Measurements from ENCODE around the gene MYO5B. TPM values are rescaled to one million over a fixed set of nuclear protein-coding genes. Genes with fewer than 3 reads are reported as not detected.

MYO5B gene
- polyA plus RNA-seq, 1 of the 3 experiments (the other 2 are of a cell fraction): 1.3 TPM

DNA sequence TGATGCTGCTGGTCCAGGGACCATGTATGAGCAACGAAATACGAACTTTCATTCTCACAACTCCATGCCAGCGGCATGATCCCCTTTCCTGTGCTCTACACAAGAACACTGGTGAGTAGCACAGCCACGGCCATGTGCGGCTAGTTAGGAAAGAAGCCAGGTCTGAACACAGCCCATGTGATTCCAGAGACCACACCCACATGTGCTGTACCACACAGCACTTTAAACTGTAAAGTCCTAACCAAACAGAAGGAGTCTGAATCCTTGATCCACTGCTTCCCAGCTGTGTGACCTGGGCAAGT lies 348.6 kb downstream of the MYO5B start:
- ChIA-PET POLR2A (no interaction called here), CTCF (interaction anchor here (3.2 to 10.9 kb wide), 2 partner anchors 14 to 336 kb away, joined by 13 to 110 read pairs; no protein-coding TSS in a partner anchor)
- DNase-seq: peak; percentile 36

DNA sequence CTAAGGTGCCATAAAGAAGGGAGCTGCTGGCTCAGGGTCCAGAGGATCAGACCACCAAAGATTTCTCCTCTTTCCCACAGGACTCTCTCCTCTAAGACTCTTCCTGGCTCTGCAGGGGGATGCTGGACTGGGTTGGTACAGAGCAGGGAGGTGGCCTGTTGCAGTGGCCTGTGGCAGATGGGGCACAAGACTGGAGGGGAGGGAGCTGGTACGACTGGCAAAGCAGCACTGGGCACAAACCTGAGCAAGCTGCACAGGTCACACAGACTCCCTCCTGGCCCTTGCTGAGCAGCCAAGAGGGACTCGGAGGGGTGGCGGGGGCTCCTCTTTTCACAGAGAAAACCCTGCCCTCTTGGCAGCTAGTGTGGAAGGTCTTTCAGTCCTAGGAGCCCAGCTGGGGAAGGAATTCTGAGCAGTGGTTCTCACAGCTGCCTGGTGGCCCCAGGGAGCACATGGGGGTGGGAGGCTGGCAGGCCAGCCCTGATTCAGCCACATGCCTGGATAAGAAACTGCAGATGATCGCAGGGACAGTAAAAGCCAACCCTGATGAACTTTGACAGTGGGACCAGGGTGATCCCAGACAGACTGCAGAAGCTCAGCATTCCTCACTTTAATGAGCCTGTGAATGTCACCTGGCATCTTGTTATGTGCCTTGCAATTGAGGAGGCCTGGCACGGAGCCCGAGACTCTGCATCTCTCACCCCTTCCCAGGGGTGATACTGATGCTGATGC lies 349.2 kb downstream of the MYO5B start:
- Histone ChIP-seq H4K20me1 (ENCODE audit: insufficient read depth) (no peaks in the 10 kb centered on the region), H3K9ac (no peak overlapping the region), H3K79me2 (ENCODE audit: insufficient read depth) (no peaks in the 10 kb centered on the region), H3K9me3 (no peaks in the 10 kb centered on the region), H3F3A (replicated peaks; ENCODE audit: insufficient read depth) (no peaks in the 10 kb centered on the region), H3K4me3 (ENCODE audit: low read depth in 2 of 2, low read length in 1 of 2) (no peak overlapping the region), H3K27me3 (ENCODE audit: insufficient read depth) (no peaks in the 10 kb centered on the region), H3K36me3 (replicated peaks in 1 of 2; ENCODE audit: control insufficient read depth in 1 of 2, insufficient read depth in 2 of 2, low read length in 1 of 2) (no peaks in the 10 kb centered on the region), H2AFZ (ENCODE audit: low read depth) (no peak overlapping the region), H3K27ac (ENCODE audit: low read depth in 2 of 2, low read length in 1 of 2) (no peak overlapping the region), H3K9me2 (no peaks in the 10 kb centered on the region), H3K4me2 (no peak overlapping the region), H3K4me1 (ENCODE audit: control insufficient read depth in 1 of 2, insufficient read depth in 2 of 2, low read depth in 1 of 2, low read length in 1 of 2) (peaks cover 5 to 15% of the 10 kb centered on the region in 2 experiments; a peak in 3 of 4 replicates)
- POLR2A ChIA-PET: no interaction called here
- peak; percentile 46 for DNase-seq
- 88% methylated on average over 3 of the region's 6 CpGs for WGBS (ENCODE audit: low lambda C conversion rate)
- TF ChIP-seq POLR2AphosphoS5 (IDR thresholded peaks at IDR 0.05; ENCODE audit: low read depth, low read length): no peak
- no peak for TF ChIP-seq RAD21 (IDR thresholded peaks at IDR 0.05; ENCODE audit: low read length)
- CTCF ChIA-PET: interaction anchor here (0.9 to 10.9 kb wide), 7 partner anchors 10 to 335 kb away, joined by 3 to 110 read pairs (median 4); no protein-coding TSS in a partner anchor

More for the DNA sequence above, 348.6 kb downstream of the MYO5B start:
- no peaks in the 10 kb centered on the region for H3K9me3 ChIP-seq
- H3K36me3 ChIP-seq (replicated peaks in 1 of 2; ENCODE audit: control insufficient read depth in 1 of 2, insufficient read depth in 2 of 2, low read length in 1 of 2): no peaks in the 10 kb centered on the region
- H3K27me3 ChIP-seq (ENCODE audit: insufficient read depth): no peaks in the 10 kb centered on the region
- 62% methylated on average over 5 of the region's 5 CpGs for WGBS (ENCODE audit: low lambda C conversion rate)
- no peaks in the 10 kb centered on the region for H3K79me2 ChIP-seq (ENCODE audit: insufficient read depth)
- H3K4me1 ChIP-seq (ENCODE audit: control insufficient read depth in 1 of 2, insufficient read depth in 2 of 2, low read depth in 1 of 2, low read length in 1 of 2): peaks cover 5 to 15% of the 10 kb centered on the region in 2 experiments; a peak in 3 of 4 replicates
- no peak overlapping the region for H3K4me2 ChIP-seq
- H3F3A ChIP-seq (replicated peaks; ENCODE audit: insufficient read depth): no peaks in the 10 kb centered on the region
- no peaks in the 10 kb centered on the region for H4K20me1 ChIP-seq (ENCODE audit: insufficient read depth)
- H2AFZ ChIP-seq (ENCODE audit: low read depth): no peak overlapping the region
- no peaks in the 10 kb centered on the region for H3K9me2 ChIP-seq
- no peak overlapping the region for H3K9ac ChIP-seq
- TF ChIP-seq, protein P1, sequence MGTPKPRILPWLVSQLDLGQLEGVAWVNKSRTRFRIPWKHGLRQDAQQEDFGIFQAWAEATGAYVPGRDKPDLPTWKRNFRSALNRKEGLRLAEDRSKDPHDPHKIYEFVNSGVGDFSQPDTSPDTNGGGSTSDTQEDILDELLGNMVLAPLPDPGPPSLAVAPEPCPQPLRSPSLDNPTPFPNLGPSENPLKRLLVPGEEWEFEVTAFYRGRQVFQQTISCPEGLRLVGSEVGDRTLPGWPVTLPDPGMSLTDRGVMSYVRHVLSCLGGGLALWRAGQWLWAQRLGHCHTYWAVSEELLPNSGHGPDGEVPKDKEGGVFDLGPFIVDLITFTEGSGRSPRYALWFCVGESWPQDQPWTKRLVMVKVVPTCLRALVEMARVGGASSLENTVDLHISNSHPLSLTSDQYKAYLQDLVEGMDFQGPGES (IDR thresholded peaks at IDR 0.05; ENCODE audit: low read depth, low read length): no peak
- TF ChIP-seq MXI1 (IDR thresholded peaks at IDR 0.05; ENCODE audit: low read depth, low read length): 0 out of 2 replicates have a peak, but pooled peaks have one; percentile 27
- H3K4me3 ChIP-seq (ENCODE audit: low read depth in 2 of 2, low read length in 1 of 2): no peak overlapping the region
- no peak overlapping the region for H3K27ac ChIP-seq (ENCODE audit: low read depth in 2 of 2, low read length in 1 of 2)

DNA sequence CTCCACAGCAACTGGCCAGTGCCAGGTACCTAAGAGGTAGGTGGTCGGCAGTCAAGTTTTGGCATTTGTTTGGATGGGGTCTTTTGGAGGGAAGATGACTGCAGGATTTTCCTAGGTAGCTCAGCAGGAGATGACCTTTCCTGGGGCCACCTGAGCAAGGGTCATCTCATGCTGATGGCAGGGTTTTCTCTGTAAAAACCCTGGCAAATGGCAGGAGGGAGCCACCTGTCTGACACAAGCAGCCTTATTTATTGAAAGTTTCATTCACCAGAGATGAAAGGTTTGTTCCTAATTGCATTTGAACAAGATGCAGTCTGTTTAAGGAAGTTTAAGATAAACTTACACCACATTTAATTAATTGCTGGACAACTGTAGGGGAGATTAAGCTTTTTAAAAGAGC lies 350.0 kb downstream of the MYO5B start:
- no peak overlapping the region for H3K9ac ChIP-seq
- WGBS (ENCODE audit: low lambda C conversion rate): 100% methylated on average over 1 of the region's 1 CpG
- H3K9me2 ChIP-seq: no peaks in the 10 kb centered on the region
- no peak overlapping the region for H2AFZ ChIP-seq (ENCODE audit: low read depth)
- no peak for DNase-seq
- CTCF ChIA-PET: interaction anchor here (0.9 to 10.9 kb wide), 7 partner anchors 11 to 334 kb away, joined by 3 to 110 read pairs (median 4); no protein-coding TSS in a partner anchor
- POLR2A ChIA-PET: no interaction called here
- no peaks in the 10 kb centered on the region for H4K20me1 ChIP-seq (ENCODE audit: insufficient read depth)
- H3K27me3 ChIP-seq (ENCODE audit: insufficient read depth): no peaks in the 10 kb centered on the region
- H3K4me2 ChIP-seq: no peak overlapping the region
- H3K9me3 ChIP-seq: no peaks in the 10 kb centered on the region
- peaks cover 2 to 15% of the 10 kb centered on the region in 2 experiments; a peak in 3 of 4 replicates for H3K4me1 ChIP-seq (ENCODE audit: control insufficient read depth in 1 of 2, insufficient read depth in 2 of 2, low read depth in 1 of 2, low read length in 1 of 2)
- H3K36me3 ChIP-seq (replicated peaks in 1 of 2; ENCODE audit: control insufficient read depth in 1 of 2, insufficient read depth in 2 of 2, low read length in 1 of 2): no peaks in the 10 kb centered on the region
- no peak overlapping the region for H3K27ac ChIP-seq (ENCODE audit: low read depth in 2 of 2, low read length in 1 of 2)
- no peaks in the 10 kb centered on the region for H3F3A ChIP-seq (replicated peaks; ENCODE audit: insufficient read depth)
- H3K79me2 ChIP-seq (ENCODE audit: insufficient read depth): no peaks in the 10 kb centered on the region
- H3K4me3 ChIP-seq (ENCODE audit: low read depth in 2 of 2, low read length in 1 of 2): no peak overlapping the region
- TF ChIP-seq POLR2AphosphoS5 (IDR thresholded peaks at IDR 0.05; ENCODE audit: low read depth, low read length) (no peak), TCF12 (IDR thresholded peaks at IDR 0.05) (no peak), YY1 (IDR thresholded peaks at IDR 0.05; ENCODE audit: low read depth) (no peak), RXRA (IDR thresholded peaks at IDR 0.05; ENCODE audit: borderline replicate concordance, low read depth) (no peak), TEAD4 (IDR thresholded peaks at IDR 0.05; ENCODE audit: borderline replicate concordance, insufficient read depth) (no peak), CHD2 (IDR thresholded peaks at IDR 0.05; ENCODE audit: low read length, partially characterized antibody) (no peak), EP300 (IDR thresholded peaks at IDR 0.05; ENCODE audit: borderline replicate concordance in 1 of 2, low read depth in 1 of 2, low read length in 1 of 2) (no peak), EZH2phosphoT487 (IDR thresholded peaks at IDR 0.05; ENCODE audit: borderline replicate concordance, low read depth) (no peak), SIN3A (IDR thresholded peaks at IDR 0.05; ENCODE audit: borderline replicate concordance, low read depth, low read length) (no peak), MXI1 (IDR thresholded peaks at IDR 0.05; ENCODE audit: low read depth, low read length) (no peak), NRF1 (IDR thresholded peaks at IDR 0.05; ENCODE audit: low read depth, low read length) (no peak)
- TF ChIP-seq, protein P2, sequence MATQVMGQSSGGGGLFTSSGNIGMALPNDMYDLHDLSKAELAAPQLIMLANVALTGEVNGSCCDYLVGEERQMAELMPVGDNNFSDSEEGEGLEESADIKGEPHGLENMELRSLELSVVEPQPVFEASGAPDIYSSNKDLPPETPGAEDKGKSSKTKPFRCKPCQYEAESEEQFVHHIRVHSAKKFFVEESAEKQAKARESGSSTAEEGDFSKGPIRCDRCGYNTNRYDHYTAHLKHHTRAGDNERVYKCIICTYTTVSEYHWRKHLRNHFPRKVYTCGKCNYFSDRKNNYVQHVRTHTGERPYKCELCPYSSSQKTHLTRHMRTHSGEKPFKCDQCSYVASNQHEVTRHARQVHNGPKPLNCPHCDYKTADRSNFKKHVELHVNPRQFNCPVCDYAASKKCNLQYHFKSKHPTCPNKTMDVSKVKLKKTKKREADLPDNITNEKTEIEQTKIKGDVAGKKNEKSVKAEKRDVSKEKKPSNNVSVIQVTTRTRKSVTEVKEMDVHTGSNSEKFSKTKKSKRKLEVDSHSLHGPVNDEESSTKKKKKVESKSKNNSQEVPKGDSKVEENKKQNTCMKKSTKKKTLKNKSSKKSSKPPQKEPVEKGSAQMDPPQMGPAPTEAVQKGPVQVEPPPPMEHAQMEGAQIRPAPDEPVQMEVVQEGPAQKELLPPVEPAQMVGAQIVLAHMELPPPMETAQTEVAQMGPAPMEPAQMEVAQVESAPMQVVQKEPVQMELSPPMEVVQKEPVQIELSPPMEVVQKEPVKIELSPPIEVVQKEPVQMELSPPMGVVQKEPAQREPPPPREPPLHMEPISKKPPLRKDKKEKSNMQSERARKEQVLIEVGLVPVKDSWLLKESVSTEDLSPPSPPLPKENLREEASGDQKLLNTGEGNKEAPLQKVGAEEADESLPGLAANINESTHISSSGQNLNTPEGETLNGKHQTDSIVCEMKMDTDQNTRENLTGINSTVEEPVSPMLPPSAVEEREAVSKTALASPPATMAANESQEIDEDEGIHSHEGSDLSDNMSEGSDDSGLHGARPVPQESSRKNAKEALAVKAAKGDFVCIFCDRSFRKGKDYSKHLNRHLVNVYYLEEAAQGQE (IDR thresholded peaks at IDR 0.05; ENCODE audit: low read depth, low read length): no peak

Data from SK-N-SH (cell line).